IMR-90 (cell line): ENCODE measurements around the gene DIAPH1. TPM values are rescaled to one million over a fixed set of nuclear protein-coding genes. Genes with fewer than 3 reads are reported as not detected.

Experiments used
- ATAC-seq: fragments of 200-7000 bp; cut with Tn5 transposase; 2 replicates; pipeline ENCODE4 v1.9.1; 2020; ENCODE audit warnings: low read depth, mild to moderate bottlenecking, moderate library complexity
- BruUV-seq: library from RNA; stranded (reverse); fragments of 400-500 nt; replicated peaks from 2 replicates; lab custom pipeline; 2021; lab: Mats Ljungman, UMichigan
- CTCF ChIA-PET: fragments of 300-600 bp; formaldehyde crosslinking; extraction: SDS; loops from one replicate; lab custom pipeline; 2021; ENCODE audit warnings: antibody characterized with exemption; lab: Yijun Ruan, JAX
- POLR2A ChIA-PET: fragments of 300-600 bp; sonication (Branson Sonifier 250); formaldehyde crosslinking; loops from one replicate; lab custom pipeline; 2022; ENCODE audit warnings: antibody characterized with exemption; ENCODE audit not compliant: unreplicated experiment; lab: Charles Lee
- DNase-seq: peaks from one replicate; pipeline ENCODE4 v3.0.0; 2013
- H2AFZ ChIP-seq: replicated peaks from 2 replicates; pipeline ENCODE3; 2013; ENCODE audit warnings: low read length, mild to moderate bottlenecking; ENCODE audit not compliant: poor library complexity
- H2AK5ac ChIP-seq: 2 replicates; pipeline ENCODE4 v1.6.1; 2013; ENCODE audit warnings: low read depth, low read length, inconsistent platforms
- H2AK9ac ChIP-seq: replicated peaks from 2 replicates; pipeline ENCODE3; 2013; ENCODE audit warnings: mild to moderate bottlenecking, low read depth, low read length, moderate library complexity; ENCODE audit not compliant: poor library complexity
- H2BK120ac ChIP-seq: 2 replicates; pipeline ENCODE4 v1.6.1; 2013; ENCODE audit warnings: low read depth, low read length, inconsistent platforms
- H2BK15ac ChIP-seq: 3 replicates; pipeline ENCODE4 v1.6.1; 2013; ENCODE audit warnings: low read depth, low read length, inconsistent platforms
- H2BK20ac ChIP-seq: 2 replicates; pipeline ENCODE4 v1.6.1; 2013; ENCODE audit warnings: low read depth, mild to moderate bottlenecking, inconsistent platforms, low read length, moderate library complexity
- H2BK5ac ChIP-seq: 2 replicates; pipeline ENCODE4 v1.6.1; 2013; ENCODE audit warnings: mild to moderate bottlenecking, low read depth, low read length, inconsistent platforms; ENCODE audit not compliant: poor library complexity, severe bottlenecking
- H3K14ac ChIP-seq: replicated peaks from 2 replicates; pipeline ENCODE4 v1.6.1; 2013; ENCODE audit warnings: low read depth, low read length, inconsistent platforms
- H3K18ac ChIP-seq: 2 replicates; pipeline ENCODE4 v1.6.1; 2013; ENCODE audit warnings: low read depth, low read length, control low read depth
- H3K23ac ChIP-seq: 2 replicates; pipeline ENCODE4 v1.6.1; 2013; ENCODE audit warnings: low read depth, low read length, inconsistent platforms
- H3K27ac ChIP-seq: 2 replicates; pipeline ENCODE4 v1.5.1; 2013; ENCODE audit warnings: mild to moderate bottlenecking, control low read depth, low read length; ENCODE audit not compliant: insufficient read depth
- H3K27me3 ChIP-seq: 2 replicates; pipeline ENCODE4 v1.6.1; 2013; ENCODE audit warnings: low read length; ENCODE audit not compliant: control insufficient read depth, insufficient read depth
- H3K36me3 ChIP-seq: 2 replicates; pipeline ENCODE4 v1.6.1; 2013; ENCODE audit warnings: low read length, mixed read lengths; ENCODE audit not compliant: control insufficient read depth, insufficient read depth
- H3K4ac ChIP-seq: 2 replicates; pipeline ENCODE4 v1.6.1; 2013; ENCODE audit warnings: low read depth, low read length, inconsistent platforms
- H3K4me1 ChIP-seq: 2 replicates; pipeline ENCODE4 v1.6.1; 2013; ENCODE audit warnings: low read length, mixed read lengths; ENCODE audit not compliant: control insufficient read depth, insufficient read depth
- H3K4me2 ChIP-seq: 2 replicates; pipeline ENCODE4 v1.6.1; 2013; ENCODE audit warnings: low read depth, mild to moderate bottlenecking, control low read depth, low read length, moderate library complexity
- H3K4me3 ChIP-seq: 2 replicates; pipeline ENCODE4 v1.5.1; 2013; ENCODE audit warnings: low read depth, mild to moderate bottlenecking, control low read depth, low read length, moderate library complexity; ENCODE audit not compliant: insufficient read depth
- H3K56ac ChIP-seq: 2 replicates; pipeline ENCODE4 v1.6.1; 2013; ENCODE audit warnings: low read length, inconsistent platforms; ENCODE audit not compliant: insufficient read depth; ENCODE audit errors: extremely low read depth
- H3K79me1 ChIP-seq, 2 experiments: 2 replicates each; pipeline ENCODE4 v1.6.1; 2013; ENCODE audit warnings: low read length in 2 of 2, inconsistent platforms in 1 of 2, low read depth in 1 of 2
- H3K9ac ChIP-seq: 2 replicates; pipeline ENCODE4 v1.6.1; 2013; ENCODE audit warnings: low read depth, low read length, control low read depth
- H3K9me1 ChIP-seq: 2 replicates; pipeline ENCODE4 v1.6.1; 2013; ENCODE audit warnings: low read length, inconsistent platforms; ENCODE audit not compliant: insufficient read depth
- H3K9me3 ChIP-seq: 2 replicates; pipeline ENCODE4 v1.6.1; 2013; ENCODE audit warnings: low read length; ENCODE audit not compliant: control insufficient read depth, insufficient read depth
- H4K20me1 ChIP-seq: 2 replicates; pipeline ENCODE4 v1.6.1; 2013; ENCODE audit warnings: low read length, inconsistent platforms; ENCODE audit not compliant: insufficient read depth
- H4K5ac ChIP-seq: 2 replicates; pipeline ENCODE4 v1.6.1; 2013; ENCODE audit warnings: mild to moderate bottlenecking, low read depth, low read length, control low read depth
- H4K8ac ChIP-seq, 2 experiments: 2 replicates each; pipeline ENCODE4 v1.6.1; 2013; ENCODE audit warnings: low read depth in 2 of 2, low read length in 2 of 2, control low read depth in 1 of 2, inconsistent platforms in 1 of 2
- H4K91ac ChIP-seq: 2 replicates; pipeline ENCODE4 v1.6.1; 2013; ENCODE audit warnings: low read depth, low read length, inconsistent platforms; ENCODE audit not compliant: insufficient read depth
- CEBPB ChIP-seq: IDR thresholded peaks from 2 replicates; pipeline ENCODE4 v1.6.1; 2012; ENCODE audit warnings: low read depth, low read length, improper control_type of control experiment
- CHD1 ChIP-seq: IDR thresholded peaks from 2 replicates; pipeline ENCODE4 v1.6.1; 2012; ENCODE audit warnings: low read depth, low read length, improper control_type of control experiment
- ELK1 ChIP-seq: fragments of 150-350 bp; IDR thresholded peaks from 2 replicates; pipeline ENCODE4 v1.6.1; 2016; ENCODE audit warnings: low read depth, mild to moderate bottlenecking, low read length, moderate library complexity, borderline replicate concordance
- FOS ChIP-seq: fragments of 150-350 bp; IDR thresholded peaks from 2 replicates; pipeline ENCODE4 v1.6.1; 2016; ENCODE audit warnings: low read depth, low read length
- MAFK ChIP-seq: IDR thresholded peaks from 2 replicates; pipeline ENCODE4 v1.6.1; 2012; ENCODE audit warnings: low read depth, low read length, improper control_type of control experiment
- MAZ ChIP-seq: IDR thresholded peaks from 2 replicates; pipeline ENCODE4 v1.6.1; 2012; ENCODE audit warnings: low read depth, mild to moderate bottlenecking, low read length, improper control_type of control experiment, moderate library complexity, borderline replicate concordance
- MXI1 ChIP-seq: IDR thresholded peaks from 2 replicates; pipeline ENCODE4 v1.6.1; 2012; ENCODE audit warnings: low read depth, mild to moderate bottlenecking, low read length, moderate library complexity, borderline replicate concordance
- POLR2A ChIP-seq: IDR thresholded peaks from 2 replicates; pipeline ENCODE4 v1.6.1; 2012; ENCODE audit warnings: mild to moderate bottlenecking, low read depth, low read length
- WGBS, 2 experiments: methylation state at CpG; one replicate each; pipeline versions ENCODE4 v1.1.5 to v1.1.7; 2013; ENCODE audit warnings: missing lambda C conversion rate in 2 of 2; ENCODE audit not compliant: insufficient read length in 1 of 2; ENCODE audit errors: extremely low coverage in 2 of 2; 5-methylcytosine and 5-hydroxymethylcytosine counted together
- dilution Hi-C: fragments of 300-500 bp; cut with HindIII; formaldehyde crosslinking; loops from one replicate; pipeline ENCODE4 v1.14.3; 2018; ENCODE audit warnings: low sequenced_read_pairs; ENCODE audit not compliant: unreplicated experiment
- in situ Hi-C: fragments of 300-500 bp; cut with MboI; formaldehyde crosslinking; loops from 3 replicates; pipeline ENCODE4 v1.14.3; 2019; ENCODE audit warnings: low sequenced_read_pairs, inconsistent platforms, mixed read lengths
- intact Hi-C: fragments of 100-400 bp; cut with micrococcal nuclease; formaldehyde crosslinking; loops from 2 replicates; pipeline ENCODE4 v1.10.0; 2022
- polyA plus RNA-seq, 3 experiments: library from polyadenylated mRNA; depleted of rRNA; stranded (reverse); fragments of >200 nt; gene quantifications; 2 replicates each; pipeline ENCODE4 v1.2.3, GENCODE V29; 2012; ENCODE audit warnings: low replicate concordance in 1 of 3
- total RNA-seq: library from RNA; depleted of rRNA; stranded (reverse); fragments of >200 nt; gene quantifications from 2 replicates; pipeline ENCODE4 v1.2.3, GENCODE V29; 2012

DIAPH1 gene
- total and polyA plus RNA-seq, 2 of the 4 experiments (the other 2 are of a cell fraction) = 12.0 to 37.4 TPM

- peak; percentile 56; the same call in 1 of the 2 replicates for TF ChIP-seq CEBPB
- TF ChIP-seq MAZ = 0 out of 2 replicates have a peak, but pooled peaks have one; percentile 13
- no peak for TF ChIP-seq POLR2A
- TF ChIP-seq MAFK = no peak
These were observed 100.8 kb downstream of the DIAPH1 start (continued) for GRCh38 chr5:141517880-141518617.

- H3K4me3 ChIP-seq = no peak overlapping the region
- H4K20me1 ChIP-seq = no peaks in the 10 kb centered on the region
- ATAC-seq = no peak
- intact Hi-C loops = no loop called here
- TF ChIP-seq FOS = no peak
- no peak for TF ChIP-seq CHD1
- no peak for TF ChIP-seq MXI1
- TF ChIP-seq ELK1 = no peak
- TF ChIP-seq POLR2A = no peak
- TF ChIP-seq CEBPB = no peak
- ChIA-PET CTCF (interaction anchor here (0.6 to 1.8 kb wide), 3 partner anchors 41 to 125 kb away, joined by 4 to 7 read pairs (median 4); no protein-coding TSS in a partner anchor), POLR2A (interaction anchor here (0.5 kb wide), 1 partner anchor 51 kb away, joined by 3 read pairs; no protein-coding TSS in a partner anchor)
- H3K9ac ChIP-seq = peak overlapping the region; percentile 1; the same call in 1 of the 2 replicates
- peaks cover 6 to 49% of the 10 kb centered on the region in 2 experiments; a peak in 3 of 4 replicates for H3K79me1 ChIP-seq
- peak overlapping the region; percentile 67; the same call in 1 of the 2 replicates for H2BK120ac ChIP-seq
- H3K9me3 ChIP-seq = no peaks in the 10 kb centered on the region
- peak overlapping the region; percentile 68 for H2AK9ac ChIP-seq
- WGBS, 2 experiments = 100% methylated on average over 2 of the region's 8 CpGs; no CpG with 5 or more reads in 1 of the 2 experiments
- peak overlapping the region; percentile 6 for H2BK5ac ChIP-seq
- DNase-seq = no peak
- BruUV-seq = no TSS peak
- dilution Hi-C loops = no loop called here
- no peak overlapping the region for H3K4me2 ChIP-seq
- in situ Hi-C loops = no loop called here
- peak overlapping the region in 1 of 2 experiments; percentile 53; a peak in 1 of 4 replicates for H4K8ac ChIP-seq
- peak overlapping the region; percentile 93; the same call in 1 of the 2 replicates for H2AK5ac ChIP-seq
- peak overlapping the region; percentile 34 for H3K14ac ChIP-seq
- H2AFZ ChIP-seq = no peak overlapping the region
- peaks cover 39% of the 10 kb centered on the region for H3K9me1 ChIP-seq
- H3K56ac ChIP-seq = no peak overlapping the region
- H3K27me3 ChIP-seq = no peaks in the 10 kb centered on the region
- H2BK15ac ChIP-seq = peak overlapping the region; percentile 34; the same call in 1 of the 3 replicates
- peak overlapping the region; percentile 15; the same call in 1 of the 2 replicates for H4K5ac ChIP-seq
- H4K91ac ChIP-seq = peak overlapping the region; percentile 31
- H3K18ac ChIP-seq = peak overlapping the region; percentile 6; the same call in 1 of the 2 replicates
- peaks cover 5% of the 10 kb centered on the region for H3K36me3 ChIP-seq
- H3K4ac ChIP-seq = peak overlapping the region; percentile 61
- H3K27ac ChIP-seq = peak overlapping the region; percentile 8; the same call in 1 of the 2 replicates
- H3K4me1 ChIP-seq = peaks cover 62% of the 10 kb centered on the region
- H3K23ac ChIP-seq = no peak overlapping the region; the same call in 1 of the 2 replicates
- peak overlapping the region; percentile 58 for H2BK20ac ChIP-seq
These were observed 101.5 kb downstream of the DIAPH1 start for GRCh38 chr5:141517312-141517711.
